Activated T-helper 1 cell treated with Interleukin-2 at 50 U/mL for 16 hours (primary cell): ENCODE measurements around the gene MYL5.
A peak's percentile ranks its signal among the peaks of the same experiment; 100 is the strongest.
"Not testable (repeated sequence)": the region's sequence is repeated elsewhere in the genome, so short reads cannot be mapped to it uniquely, and the experiment has no call there.

ENCODE experiments used
- DNase-seq: peaks from one replicate; pipeline ENCODE4 v3.0.0-alpha.2; 2020; ENCODE audit warnings: low read depth

The MYL5 gene

GRCh38 chr4:674172-675035 lies at the start of gene MYL5, which contains the start of gene ATP5ME:
MYL5 (plus strand) TSS chr4:674542; CDS start chr4:678027, 3,485 bp downstream.
ATP5ME (minus strand) TSS chr4:674276; CDS start chr4:674247, 29 bp downstream.
- DNase-seq = peak; percentile 98

DNA sequence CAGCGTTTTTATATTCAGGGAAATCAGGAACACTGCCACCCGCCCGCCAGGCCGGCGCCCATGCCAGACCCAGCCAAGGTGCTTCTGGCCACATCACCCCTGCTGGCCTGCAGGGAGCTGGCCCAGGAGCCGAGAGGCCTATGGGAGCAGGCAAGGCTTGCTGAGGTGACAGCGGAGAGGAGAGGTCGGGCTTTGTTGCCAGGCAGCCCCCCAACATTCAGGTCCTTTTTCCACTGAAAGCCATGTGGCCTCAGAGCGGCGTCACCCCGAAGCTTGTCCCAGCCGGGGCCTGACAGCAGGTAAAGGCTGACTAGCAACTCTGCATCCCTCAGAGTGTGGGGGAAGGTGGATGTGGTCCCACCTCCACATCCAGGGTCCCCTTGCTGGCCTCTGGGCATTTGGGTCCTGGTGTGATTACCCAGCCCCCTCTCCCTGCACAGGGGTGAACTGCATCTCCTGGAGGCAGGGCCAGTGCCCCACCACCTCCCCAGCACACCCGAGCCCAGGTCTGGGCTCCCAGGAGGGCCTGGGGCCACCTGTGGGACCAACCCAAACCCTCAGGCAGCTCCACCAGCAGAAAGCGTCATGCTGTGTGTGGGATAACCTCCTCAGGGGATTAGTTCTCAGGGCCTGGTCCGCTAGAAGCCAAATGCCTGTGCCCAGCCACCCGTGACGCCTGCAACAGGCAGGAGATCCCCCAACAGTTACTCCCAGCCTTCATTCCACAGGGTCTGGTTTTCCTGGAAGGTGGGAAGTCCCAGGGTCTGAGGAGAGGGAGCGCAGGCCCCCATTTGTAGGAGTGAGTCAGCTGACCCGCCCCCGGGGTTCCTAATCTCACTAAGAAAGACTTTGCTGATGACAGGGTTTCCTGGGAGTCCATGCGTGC lies 49.4 kb upstream of the MYL5 start, which contains the start of gene PDE6B:
Gene PDE6B, plus strand, starts transcription at position 869 of the 886 bp plus-strand sequence. CDS start 54 bp downstream, outside the sequence.
- no peak for DNase-seq

DNA sequence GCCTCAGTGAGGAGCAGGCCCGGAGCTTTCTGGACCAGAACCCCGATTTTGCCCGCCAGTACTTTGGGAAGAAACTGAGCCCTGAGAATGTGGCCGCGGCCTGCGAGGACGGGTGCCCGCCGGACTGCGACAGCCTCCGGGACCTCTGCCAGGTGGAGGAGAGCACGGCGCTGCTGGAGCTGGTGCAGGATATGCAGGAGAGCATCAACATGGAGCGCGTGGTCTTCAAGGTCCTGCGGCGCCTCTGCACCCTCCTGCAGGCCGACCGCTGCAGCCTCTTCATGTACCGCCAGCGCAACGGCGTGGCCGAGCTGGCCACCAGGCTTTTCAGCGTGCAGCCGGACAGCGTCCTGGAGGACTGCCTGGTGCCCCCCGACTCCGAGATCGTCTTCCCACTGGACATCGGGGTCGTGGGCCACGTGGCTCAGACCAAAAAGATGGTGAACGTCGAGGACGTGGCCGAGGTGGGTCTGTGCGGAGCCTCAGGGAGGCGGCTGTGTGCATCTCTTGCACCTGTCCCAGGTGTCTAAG lies 48.6 kb upstream of the MYL5 start:
- no peak for DNase-seq

GRCh38 chr4:626201-627091 lies 47.9 kb upstream of the MYL5 start:
- DNase-seq = no peak

GRCh38 chr4:627347-628125 lies 46.8 kb upstream of the MYL5 start:
- DNase-seq = no peak

GRCh38 chr4:628311-628741 lies 46.0 kb upstream of the MYL5 start:
- DNase-seq = no peak

DNA sequence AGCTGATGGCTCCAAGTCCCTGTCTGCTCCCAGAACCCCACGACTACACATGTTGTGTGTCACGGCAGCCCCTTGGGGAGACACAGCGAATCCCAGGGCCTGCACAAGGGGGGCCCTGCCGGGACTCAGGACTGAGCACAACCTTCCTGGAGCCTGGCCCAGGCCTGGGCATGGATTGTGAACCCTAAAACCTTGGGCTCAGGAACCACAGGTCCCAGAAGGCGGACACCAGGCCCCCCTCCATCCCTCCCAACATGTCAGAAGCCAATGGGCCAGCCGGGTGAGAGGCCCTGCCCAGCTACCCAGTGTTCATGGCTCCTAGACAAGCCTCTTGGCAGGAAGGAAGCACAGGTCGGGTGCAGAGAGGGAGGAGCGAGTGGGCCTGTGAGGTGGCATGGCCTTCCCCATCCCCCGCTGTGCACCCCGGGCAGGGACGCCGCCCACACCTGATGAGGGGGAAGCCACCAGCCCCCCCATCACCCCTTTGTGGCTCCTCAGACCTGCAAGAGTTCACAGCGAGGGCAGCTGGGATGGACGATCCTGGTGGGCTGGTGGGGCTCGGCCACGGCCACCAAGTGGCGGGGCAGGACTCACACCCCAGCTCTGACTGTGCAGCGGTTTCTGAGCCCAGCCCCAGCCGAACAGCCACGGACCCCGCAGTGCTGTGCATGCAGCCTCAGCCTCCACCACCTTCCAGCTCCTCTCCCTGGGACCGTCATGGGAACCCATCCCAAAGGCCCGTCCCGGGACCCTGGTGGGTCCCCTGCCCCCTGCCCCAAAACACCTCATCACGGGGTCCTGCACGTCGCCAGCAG lies 45.3 kb upstream of the MYL5 start:
- DNase-seq = no peak

- no peak for DNase-seq
Observed at GRCh38 chr4:629636-629914, 44.8 kb upstream of the MYL5 start.

DNA sequence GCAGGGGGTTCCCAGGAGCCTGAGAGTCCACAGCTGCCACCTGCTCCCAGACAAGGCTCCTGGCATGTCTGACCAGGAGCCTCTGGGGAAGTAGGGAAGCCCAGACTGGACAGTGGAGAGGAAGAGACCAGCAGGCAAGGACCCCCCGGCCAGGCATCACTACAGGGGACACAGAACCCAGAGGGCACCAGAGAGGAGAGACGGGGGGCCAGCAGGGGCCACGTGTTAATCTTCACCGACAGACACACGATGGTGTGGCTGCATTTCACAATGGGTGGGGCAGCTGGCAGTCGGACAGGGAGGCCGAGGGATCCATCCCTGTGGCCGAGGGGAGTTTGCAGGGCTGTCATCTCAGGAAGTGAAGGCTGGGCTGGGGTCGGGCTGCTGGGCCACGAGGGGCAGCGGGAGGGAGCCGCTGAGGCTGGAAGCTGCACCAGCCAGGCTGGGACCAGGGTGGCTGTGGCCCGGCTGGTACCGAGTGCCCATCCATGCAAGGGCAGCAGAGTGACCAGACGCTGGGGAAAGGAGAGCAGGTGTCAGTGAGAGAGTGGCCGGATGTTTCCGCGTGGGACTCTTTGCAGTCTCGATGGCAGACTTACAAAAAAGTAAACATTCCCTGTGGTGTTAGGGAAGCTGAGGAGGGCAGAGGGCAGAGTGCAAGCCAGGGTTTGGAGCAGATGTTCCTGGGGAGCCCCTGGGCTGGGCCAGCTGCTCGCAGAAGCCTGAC lies 44.3 kb upstream of the MYL5 start:
- DNase-seq = no peak

GRCh38 chr4:630656-631055 lies 43.7 kb upstream of the MYL5 start:
- no peak for DNase-seq

DNA sequence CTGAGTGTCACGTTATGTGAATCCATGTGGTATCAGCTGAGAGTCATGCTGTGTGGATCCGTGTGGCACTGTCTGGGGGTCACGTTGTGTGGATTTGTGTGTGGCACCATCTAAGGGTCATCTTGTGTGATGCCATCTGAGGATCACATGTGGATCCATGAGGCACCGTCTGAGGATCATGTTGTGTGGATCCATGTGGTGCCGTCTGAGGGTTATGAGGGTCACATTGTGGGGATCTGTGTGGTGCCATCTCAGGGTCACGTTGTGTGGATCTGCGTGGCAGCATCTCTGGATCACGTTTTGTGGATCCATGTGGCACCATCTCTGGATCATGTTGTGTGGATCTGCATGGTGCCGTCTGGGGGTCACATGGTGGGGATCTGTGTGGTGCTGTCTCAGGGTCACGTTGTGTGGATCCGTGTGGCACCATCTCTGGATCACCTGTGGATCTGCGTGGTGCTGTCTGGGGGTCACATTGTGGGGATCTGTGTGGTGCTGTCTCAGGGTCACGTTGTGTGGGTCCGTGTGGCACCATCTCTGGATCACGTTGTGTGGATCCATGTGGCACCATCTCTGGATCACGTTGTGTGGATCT lies 42.0 kb upstream of the MYL5 start:
- DNase-seq = no peak

- no peak for DNase-seq
Observed at GRCh38 chr4:632926-633325, 41.4 kb upstream of the MYL5 start.

DNA sequence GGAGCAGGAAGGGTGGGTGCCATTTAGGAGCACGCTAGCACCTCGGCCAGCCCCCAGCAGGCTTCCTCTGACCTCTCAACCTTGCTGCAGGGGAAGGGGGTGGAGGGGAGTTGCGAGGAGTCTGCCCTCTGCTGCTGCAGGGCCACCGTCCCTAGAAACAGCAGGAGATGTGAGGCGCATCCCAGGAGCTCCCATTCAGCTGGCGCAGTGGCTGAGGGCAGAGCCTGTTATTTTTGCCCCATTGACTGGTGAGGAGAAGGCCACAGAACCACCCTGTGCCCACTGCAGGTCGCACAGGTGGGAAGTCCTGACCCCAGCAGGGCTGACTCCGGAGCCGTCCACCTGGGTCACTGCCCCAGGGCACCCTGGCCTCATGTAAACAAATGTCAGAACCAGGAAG lies 40.9 kb upstream of the MYL5 start:
- DNase-seq = no peak

DNA sequence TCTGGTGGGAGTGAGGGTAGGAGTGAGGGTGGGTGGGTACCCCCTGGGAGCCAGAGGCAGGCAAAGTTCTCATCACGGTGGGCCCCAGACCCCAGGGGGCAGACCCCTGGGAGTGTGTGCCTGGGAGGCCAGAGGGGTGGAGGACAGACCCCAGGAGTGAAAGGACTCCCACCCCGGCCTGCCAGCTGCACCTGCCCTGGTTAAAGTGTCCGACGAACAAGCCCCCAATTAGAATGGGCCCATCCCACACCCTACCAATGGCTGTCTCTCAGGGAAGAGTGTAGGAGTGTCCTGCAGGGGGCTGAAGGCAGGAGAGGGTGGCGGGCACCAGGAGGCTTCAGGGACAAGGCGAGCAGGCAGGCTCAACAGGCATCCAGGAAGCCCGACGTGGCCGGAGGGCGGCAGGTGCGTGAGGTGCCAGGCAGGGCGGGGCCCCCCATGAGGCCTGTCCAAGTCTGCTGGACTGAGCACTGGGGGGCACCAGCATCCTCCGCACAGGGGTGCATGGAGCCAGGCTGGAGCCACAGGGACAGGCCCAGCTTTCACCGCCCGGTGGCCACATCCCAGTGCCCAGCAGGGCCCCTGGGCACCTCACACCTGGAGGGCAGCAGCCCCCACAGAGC lies 40.3 kb upstream of the MYL5 start:
- DNase-seq = no peak

DNA sequence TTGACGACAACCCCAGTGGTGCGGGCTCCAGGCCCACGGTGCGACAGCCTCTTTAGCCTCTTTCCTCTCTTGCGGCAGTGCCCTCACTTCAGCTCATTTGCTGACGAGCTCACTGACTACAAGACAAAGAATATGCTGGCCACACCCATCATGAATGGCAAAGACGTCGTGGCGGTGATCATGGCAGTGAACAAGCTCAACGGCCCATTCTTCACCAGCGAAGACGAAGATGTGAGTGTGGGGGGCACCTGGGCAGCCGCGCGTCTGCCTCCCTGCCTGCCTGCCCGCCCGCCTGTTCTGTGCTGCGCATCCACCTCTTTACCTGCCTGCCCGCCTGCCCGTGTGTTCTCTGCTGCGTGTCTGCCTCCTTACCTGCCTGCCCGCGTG lies 39.8 kb upstream of the MYL5 start:
- DNase-seq = no peak

DNA sequence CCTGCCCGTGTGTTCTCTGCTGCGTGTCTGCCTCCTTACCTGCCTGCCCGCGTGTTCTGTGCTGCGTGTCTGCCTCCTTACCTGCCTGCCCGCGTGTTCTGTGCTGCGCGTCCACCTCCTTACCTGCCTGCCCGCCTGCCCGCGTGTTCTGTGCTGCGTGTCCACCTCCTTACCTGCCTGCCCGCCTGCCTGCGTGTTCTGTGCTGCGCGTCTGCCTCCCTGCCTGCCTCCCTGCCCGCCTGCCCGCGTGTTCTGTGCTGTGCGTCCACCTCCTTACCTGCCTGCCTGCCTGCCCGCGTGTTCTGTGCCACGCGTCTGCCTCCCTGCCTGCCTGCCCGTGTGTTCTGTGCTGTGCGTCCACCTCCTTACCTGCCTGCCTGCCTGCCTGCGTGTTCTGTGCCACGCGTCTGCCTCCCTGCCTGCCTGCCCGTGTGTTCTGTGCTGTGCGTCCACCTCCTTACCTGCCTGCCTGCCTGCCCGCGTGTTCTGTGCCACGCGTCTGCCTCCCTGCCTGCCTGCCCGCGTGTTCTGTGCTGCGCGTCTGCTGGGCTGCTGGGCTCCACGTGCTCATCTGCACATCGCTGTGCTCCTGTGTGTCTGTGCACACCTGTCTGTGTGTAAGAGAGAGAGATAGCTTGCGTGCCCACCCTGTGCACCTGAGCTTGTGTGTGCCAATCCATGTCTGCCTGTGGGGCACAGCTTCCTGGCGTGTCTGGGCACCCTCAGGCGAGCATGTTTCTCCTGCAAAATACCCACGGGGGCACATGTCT lies 39.1 kb upstream of the MYL5 start:
- not testable (repeated sequence) for DNase-seq

DNA sequence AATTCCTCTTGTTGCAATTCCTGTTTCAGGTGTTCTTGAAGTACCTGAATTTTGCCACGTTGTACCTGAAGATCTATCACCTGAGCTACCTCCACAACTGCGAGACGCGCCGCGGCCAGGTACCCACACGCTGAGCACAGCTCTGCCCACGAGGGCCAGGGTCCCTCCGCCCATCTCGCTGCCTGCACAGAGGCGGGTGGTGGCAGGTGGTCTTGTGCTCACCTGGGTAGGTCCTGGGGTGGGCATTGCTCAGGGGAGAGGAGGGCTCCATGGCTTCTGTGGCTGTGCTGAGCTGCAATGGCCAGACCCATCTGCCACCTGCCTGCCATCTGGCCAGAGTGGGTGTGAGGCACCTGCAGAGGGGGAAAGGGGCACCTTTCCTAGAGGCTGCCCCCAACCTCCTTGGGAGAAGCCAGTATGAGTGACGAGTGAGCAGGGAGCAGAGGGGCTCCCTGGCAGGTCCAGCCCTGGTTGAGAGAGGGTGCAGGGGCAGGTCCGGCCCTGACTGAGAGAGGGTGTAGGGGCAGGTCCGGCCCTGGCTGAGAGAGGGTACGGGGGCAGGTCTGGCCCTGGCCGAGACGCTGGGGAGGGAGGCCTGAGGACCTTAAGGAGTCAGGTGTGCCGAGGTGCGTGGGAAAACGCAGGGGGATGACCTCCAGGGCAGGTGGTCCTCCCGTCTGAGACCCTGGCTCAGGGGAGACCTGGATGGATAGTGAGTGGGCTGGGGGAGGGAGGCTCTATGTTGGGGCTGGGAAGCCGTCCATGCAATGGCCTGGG lies 38.3 kb upstream of the MYL5 start:
- DNase-seq = no peak
